GM12878 (cell line): ENCODE measurements around the gene KIAA1217. TPM values are rescaled to one million over a fixed set of nuclear protein-coding genes. Genes with fewer than 3 reads are reported as not detected.

Experiments
- ATAC-seq: fragments of 200-7000 bp; cut with Tn5 transposase; 3 replicates; pipeline ENCODE4 v1.9.1; 2020; ENCODE audit warnings: mild to moderate bottlenecking, moderate library complexity
- BruUV-seq: library from RNA; stranded (reverse); fragments of 400-500 nt; replicated peaks from 2 replicates; lab custom pipeline; 2021; lab: Mats Ljungman, UMichigan
- CTCF ChIA-PET: fragments of 300-600 bp; sonication (Branson Sonifier 250); formaldehyde crosslinking; extraction: SDS; loops from one replicate; lab custom pipeline; 2021; ENCODE audit warnings: inconsistent platforms; lab: Yijun Ruan, JAX
- POLR2A ChIA-PET: fragments of 350-600 bp; formaldehyde crosslinking; extraction: SDS; loops from one replicate; lab custom pipeline; 2021; ENCODE audit warnings: inconsistent platforms; lab: Charles Lee
- RAD21 ChIA-PET: fragments of 300-600 bp; sonication (Branson Sonifier 250); formaldehyde crosslinking; loops from one replicate; lab custom pipeline; 2023; ENCODE audit warnings: antibody characterized with exemption; ENCODE audit not compliant: unreplicated experiment; lab: Charles Lee
- SMC1A ChIA-PET: fragments of 300-600 bp; sonication (Branson Sonifier 250); formaldehyde crosslinking; loops from one replicate; lab custom pipeline; 2023; ENCODE audit not compliant: unreplicated experiment, uncharacterized antibody; lab: Charles Lee
- DNase-seq: peaks from one replicate; pipeline ENCODE4 v3.0.0-alpha.2; 2011; ENCODE audit warnings: low read depth, low spot score
- FAIRE-seq: peaks from 3 replicates; lab custom pipeline; 2011; peaks lifted over from hg19 to GRCh38; lab: Jason Lieb, UNC
- H2AFZ ChIP-seq: 2 replicates; pipeline ENCODE4 v1.6.0; 2011; ENCODE audit warnings: low read depth, low read length, control low read depth; ENCODE audit not compliant: control insufficient read depth
- H3K27ac ChIP-seq: 2 replicates; pipeline ENCODE4 v1.5.1; 2011; ENCODE audit warnings: control low read depth; ENCODE audit not compliant: control insufficient read depth, insufficient read depth
- H3K27me3 ChIP-seq, 2 experiments: replicated peaks in 1 of 2; 2 replicates each; pipeline versions ENCODE4 v1.6.0 to v1.6.1; 2011; ENCODE audit warnings: low read length in 1 of 2; ENCODE audit not compliant: control insufficient read depth in 2 of 2, insufficient read depth in 2 of 2
- H3K36me3 ChIP-seq, 2 experiments: 2 replicates each; pipeline ENCODE4 v1.5.1; 2011; ENCODE audit warnings: low read length in 1 of 2; ENCODE audit not compliant: control insufficient read depth in 2 of 2, insufficient read depth in 2 of 2
- H3K4me1 ChIP-seq: 2 replicates; pipeline ENCODE4 v1.6.1; 2011; ENCODE audit warnings: mild to moderate bottlenecking, low read length, moderate library complexity, mixed read lengths; ENCODE audit not compliant: control insufficient read depth, insufficient read depth
- H3K4me2 ChIP-seq: 2 replicates; pipeline ENCODE4 v1.6.0; 2011; ENCODE audit warnings: control low read depth; ENCODE audit not compliant: control insufficient read depth, insufficient read depth
- H3K4me3 ChIP-seq: fragments of 200-600 bp; sonication (generic); 2 replicates; pipeline ENCODE4 v1.5.1; 2016
- H3K79me2 ChIP-seq: 2 replicates; pipeline ENCODE4 v1.6.0; 2011; ENCODE audit warnings: low read length; ENCODE audit not compliant: control insufficient read depth, insufficient read depth
- H3K9ac ChIP-seq: 2 replicates; pipeline ENCODE4 v1.8.0; 2011; ENCODE audit warnings: low read length, control low read depth, mixed read lengths; ENCODE audit not compliant: control insufficient read depth, insufficient read depth
- H3K9me3 ChIP-seq: replicated peaks from 3 replicates; pipeline ENCODE4 v1.5.1; 2011; ENCODE audit warnings: mild to moderate bottlenecking, low read length; ENCODE audit not compliant: control insufficient read depth, insufficient read depth
- H4K20me1 ChIP-seq: 2 replicates; pipeline ENCODE4 v1.6.0; 2011; ENCODE audit not compliant: control insufficient read depth, insufficient read depth
- ASH2L ChIP-seq: fragments of 300-600, 200-600 bp; sonication (generic); IDR thresholded peaks from 2 replicates; pipeline ENCODE4 v1.6.1; 2017; ENCODE audit warnings: low read depth, mild to moderate bottlenecking, borderline replicate concordance
- ATF7 ChIP-seq: fragments of 450-650 bp; IDR thresholded peaks from 2 replicates; pipeline ENCODE4 v1.6.1; 2016; ENCODE audit warnings: low read depth, mild to moderate bottlenecking
- HCFC1 ChIP-seq: fragments of 150-350 bp; IDR thresholded peaks from 2 replicates; pipeline ENCODE4 v1.6.1; 2014; ENCODE audit warnings: low read length
- HDAC2 ChIP-seq: fragments of 200-600 bp; sonication (generic); IDR thresholded peaks from 2 replicates; pipeline ENCODE4 v1.6.1; 2017
- JUNB ChIP-seq: IDR thresholded peaks from 2 replicates; pipeline ENCODE4 v1.6.1; 2016; ENCODE audit warnings: antibody characterized with exemption, mild to moderate bottlenecking
- PRDM15 ChIP-seq: fragments of 450-650 bp; formaldehyde crosslinking; IDR thresholded peaks from 2 replicates; pipeline ENCODE4 v1.4.0; 2020; ENCODE audit warnings: mild to moderate bottlenecking, moderate library complexity
- RELB ChIP-seq: fragments of 450-650 bp; IDR thresholded peaks from 2 replicates; pipeline ENCODE4 v1.6.1; 2017; ENCODE audit warnings: low read depth, mild to moderate bottlenecking, moderate library complexity
- SMAD5 ChIP-seq: IDR thresholded peaks from 2 replicates; pipeline ENCODE4 v1.6.1; 2016; ENCODE audit warnings: antibody characterized with exemption, low read depth
- SREBF1 ChIP-seq: IDR thresholded peaks from 2 replicates; pipeline ENCODE4 v1.6.1; 2012; ENCODE audit warnings: mild to moderate bottlenecking, low read length
- TARDBP ChIP-seq: IDR thresholded peaks from 2 replicates; pipeline ENCODE4 v1.6.1; 2016; ENCODE audit warnings: borderline replicate concordance
- USF1 ChIP-seq: IDR thresholded peaks from 2 replicates; pipeline ENCODE4 v1.6.1; 2011; ENCODE audit warnings: borderline replicate concordance, low read depth, mild to moderate bottlenecking, moderate library complexity, mixed read lengths, low read length; ENCODE audit not compliant: insufficient read depth; ENCODE audit errors: extremely low read length
- ZNF384 ChIP-seq: IDR thresholded peaks from 2 replicates; pipeline ENCODE4 v1.6.1; 2012; ENCODE audit warnings: low read depth, mild to moderate bottlenecking, low read length, improper control_type of control experiment, borderline replicate concordance
- WGBS: methylation state at CpG from one replicate; pipeline ENCODE4 v1.1.6; 2016; ENCODE audit warnings: low lambda C conversion rate; ENCODE audit not compliant: insufficient replicate concordance, insufficient coverage; ENCODE audit errors: missing lambda C conversion rate; 5-methylcytosine and 5-hydroxymethylcytosine counted together
- in situ Hi-C: fragments of 300-500 bp; cut with MboI; formaldehyde crosslinking; loops from 9 replicates; pipeline ENCODE4 v1.14.3; 2018; ENCODE audit warnings: mixed read lengths
- intact Hi-C: fragments of 100-400 bp; cut with micrococcal nuclease; formaldehyde crosslinking; loops from one replicate; pipeline ENCODE4 v1.14.2; 2022; ENCODE audit not compliant: unreplicated experiment
- polyA plus RNA-seq, 11 experiments: library from polyadenylated mRNA; depleted of rRNA in 4 of 11; unstranded in 6 of 11; stranded (reverse) in 5 of 11; fragments of >200 nt; fragmentation: Nextera tagmentation in 4 of 11; fragmentation: Illumina TruSeq in 1 of 11; extraction: Ambion mirVana in 4 of 11; extraction: Trizol in 1 of 11; gene quantifications; 1 replicate in 1 of 11; 2 replicates in 10 of 11; pipeline versions ENCODE4 v1.2.1 to v1.2.3, GENCODE V29; 2011 to 2016; ENCODE audit warnings: inconsistent platforms in 2 of 11, missing spikeins in 2 of 11, low read depth in 1 of 11
- total RNA-seq, 4 experiments: library from RNA; depleted of rRNA in 3 of 4; stranded (reverse); fragments of >200 nt in 3 of 4; fragmentation: Illumina TruSeq in 1 of 4; extraction: Trizol in 1 of 4; gene quantifications; 2 replicates each; pipeline versions ENCODE4 v1.2.1 to v1.2.3, GENCODE V29; 2013 to 2021
- TF ChIP-seq, protein P1 (sequence below): fragments of 150-350 bp; IDR thresholded peaks from 2 replicates; pipeline ENCODE4 v1.6.1; 2016; ENCODE audit warnings: low read depth, low read length

KIAA1217 gene
- total and polyA plus RNA-seq, 10 of the 15 experiments (the other 5 are each of a cell fraction or from before 2014, with no cell fraction given) = 0.57 to 3.8 (median 2.1) TPM

DNA sequence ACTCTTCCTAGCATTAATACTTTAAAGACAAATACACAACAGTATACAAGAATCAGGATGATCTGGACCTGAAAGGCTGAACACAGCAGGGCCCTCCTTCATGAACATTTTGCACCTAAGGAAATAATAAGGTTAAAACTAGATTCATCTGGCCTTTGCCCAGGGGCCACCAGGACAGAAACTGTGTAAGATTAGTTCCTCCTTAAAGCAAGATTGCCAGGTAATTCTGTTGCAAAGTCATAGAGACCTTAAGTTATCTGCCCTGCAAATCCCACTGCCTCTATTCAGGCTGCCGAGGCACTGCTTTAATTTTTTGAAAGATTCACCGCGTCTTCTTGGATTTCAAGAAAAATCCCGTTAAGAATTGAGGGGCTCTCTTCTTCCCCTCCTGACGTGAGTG is 1.6 kb upstream of the KIAA1217 start:
- ATAC-seq (no peak), DNase-seq (no peak), FAIRE-seq (no peak)
- BruUV-seq = no TSS peak
- in situ Hi-C loops = no loop called here
- SMC1A ChIA-PET = interaction anchor here (0.6 to 1.2 kb wide), 3 partner anchors 35 to 91 kb away, joined by 3 to 4 read pairs (median 3); no protein-coding TSS in a partner anchor
- no peak overlapping the region for H2AFZ ChIP-seq
- CTCF ChIA-PET = interaction anchor here (0.6 to 2.1 kb wide), 3 partner anchors 10 to 300 kb away, joined by 3 to 12 read pairs (median 3); no protein-coding TSS in a partner anchor
- H3K4me3 ChIP-seq = no peak overlapping the region
- H3K9ac ChIP-seq = no peak overlapping the region
- POLR2A ChIA-PET = interaction anchor here (0.6 kb wide), 2 partner anchors 152 to 175 kb away, joined by 3 read pairs; no protein-coding TSS in a partner anchor
- no peaks in the 10 kb centered on the region for H4K20me1 ChIP-seq
- no peaks in the 10 kb centered on the region for H3K27me3 ChIP-seq
- no peak overlapping the region for H3K4me2 ChIP-seq
- H3K9me3 ChIP-seq = no peaks in the 10 kb centered on the region
- no peaks in the 10 kb centered on the region for H3K36me3 ChIP-seq
- WGBS = 66% methylated on average over 5 of the region's 5 CpGs
- no peaks in the 10 kb centered on the region; the same call in 1 of the 2 replicates for H3K79me2 ChIP-seq
- H3K27ac ChIP-seq = no peak overlapping the region
- intact Hi-C loops = no loop called here
- RAD21 ChIA-PET = interaction anchor here (0.6 to 1.8 kb wide), 3 partner anchors 87 to 176 kb away, joined by 3 to 5 read pairs (median 4); no protein-coding TSS in a partner anchor
- peaks cover 9% of the 10 kb centered on the region for H3K4me1 ChIP-seq
- TF ChIP-seq SMAD5 = no peak
- TF ChIP-seq RELB = no peak
- no peak for TF ChIP-seq PRDM15
- no peak for TF ChIP-seq TARDBP
- no peak for TF ChIP-seq ZNF384
- no peak for TF ChIP-seq JUNB
- no peak for TF ChIP-seq ATF7
- TF ChIP-seq HCFC1 = no peak
- no peak for TF ChIP-seq ASH2L
- TF ChIP-seq, protein P1, sequence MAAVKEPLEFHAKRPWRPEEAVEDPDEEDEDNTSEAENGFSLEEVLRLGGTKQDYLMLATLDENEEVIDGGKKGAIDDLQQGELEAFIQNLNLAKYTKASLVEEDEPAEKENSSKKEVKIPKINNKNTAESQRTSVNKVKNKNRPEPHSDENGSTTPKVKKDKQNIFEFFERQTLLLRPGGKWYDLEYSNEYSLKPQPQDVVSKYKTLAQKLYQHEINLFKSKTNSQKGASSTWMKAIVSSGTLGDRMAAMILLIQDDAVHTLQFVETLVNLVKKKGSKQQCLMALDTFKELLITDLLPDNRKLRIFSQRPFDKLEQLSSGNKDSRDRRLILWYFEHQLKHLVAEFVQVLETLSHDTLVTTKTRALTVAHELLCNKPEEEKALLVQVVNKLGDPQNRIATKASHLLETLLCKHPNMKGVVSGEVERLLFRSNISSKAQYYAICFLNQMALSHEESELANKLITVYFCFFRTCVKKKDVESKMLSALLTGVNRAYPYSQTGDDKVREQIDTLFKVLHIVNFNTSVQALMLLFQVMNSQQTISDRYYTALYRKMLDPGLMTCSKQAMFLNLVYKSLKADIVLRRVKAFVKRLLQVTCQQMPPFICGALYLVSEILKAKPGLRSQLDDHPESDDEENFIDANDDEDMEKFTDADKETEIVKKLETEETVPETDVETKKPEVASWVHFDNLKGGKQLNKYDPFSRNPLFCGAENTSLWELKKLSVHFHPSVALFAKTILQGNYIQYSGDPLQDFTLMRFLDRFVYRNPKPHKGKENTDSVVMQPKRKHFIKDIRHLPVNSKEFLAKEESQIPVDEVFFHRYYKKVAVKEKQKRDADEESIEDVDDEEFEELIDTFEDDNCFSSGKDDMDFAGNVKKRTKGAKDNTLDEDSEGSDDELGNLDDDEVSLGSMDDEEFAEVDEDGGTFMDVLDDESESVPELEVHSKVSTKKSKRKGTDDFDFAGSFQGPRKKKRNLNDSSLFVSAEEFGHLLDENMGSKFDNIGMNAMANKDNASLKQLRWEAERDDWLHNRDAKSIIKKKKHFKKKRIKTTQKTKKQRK = no peak
- TF ChIP-seq SREBF1 = no peak
- no peak for TF ChIP-seq USF1
- TF ChIP-seq HDAC2 = no peak
